ENCODE results near the gene COL5A3.

- no peak for TF ChIP-seq RAD21 (IDR thresholded peaks at IDR 0.05; ENCODE audit: low read depth)
- TF ChIP-seq, protein P1, sequence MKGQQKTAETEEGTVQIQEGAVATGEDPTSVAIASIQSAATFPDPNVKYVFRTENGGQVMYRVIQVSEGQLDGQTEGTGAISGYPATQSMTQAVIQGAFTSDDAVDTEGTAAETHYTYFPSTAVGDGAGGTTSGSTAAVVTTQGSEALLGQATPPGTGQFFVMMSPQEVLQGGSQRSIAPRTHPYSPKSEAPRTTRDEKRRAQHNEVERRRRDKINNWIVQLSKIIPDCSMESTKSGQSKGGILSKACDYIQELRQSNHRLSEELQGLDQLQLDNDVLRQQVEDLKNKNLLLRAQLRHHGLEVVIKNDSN (IDR thresholded peaks at IDR 0.05), result no peak
- no peak for TF ChIP-seq FOXM1 (IDR thresholded peaks at IDR 0.05; ENCODE audit: borderline replicate concordance, low read depth)
- TF ChIP-seq CEBPB (IDR thresholded peaks at IDR 0.05), result no peak
- no peak for TF ChIP-seq TCF12 (IDR thresholded peaks at IDR 0.05; ENCODE audit: low read depth)
- TF ChIP-seq, protein P2, sequence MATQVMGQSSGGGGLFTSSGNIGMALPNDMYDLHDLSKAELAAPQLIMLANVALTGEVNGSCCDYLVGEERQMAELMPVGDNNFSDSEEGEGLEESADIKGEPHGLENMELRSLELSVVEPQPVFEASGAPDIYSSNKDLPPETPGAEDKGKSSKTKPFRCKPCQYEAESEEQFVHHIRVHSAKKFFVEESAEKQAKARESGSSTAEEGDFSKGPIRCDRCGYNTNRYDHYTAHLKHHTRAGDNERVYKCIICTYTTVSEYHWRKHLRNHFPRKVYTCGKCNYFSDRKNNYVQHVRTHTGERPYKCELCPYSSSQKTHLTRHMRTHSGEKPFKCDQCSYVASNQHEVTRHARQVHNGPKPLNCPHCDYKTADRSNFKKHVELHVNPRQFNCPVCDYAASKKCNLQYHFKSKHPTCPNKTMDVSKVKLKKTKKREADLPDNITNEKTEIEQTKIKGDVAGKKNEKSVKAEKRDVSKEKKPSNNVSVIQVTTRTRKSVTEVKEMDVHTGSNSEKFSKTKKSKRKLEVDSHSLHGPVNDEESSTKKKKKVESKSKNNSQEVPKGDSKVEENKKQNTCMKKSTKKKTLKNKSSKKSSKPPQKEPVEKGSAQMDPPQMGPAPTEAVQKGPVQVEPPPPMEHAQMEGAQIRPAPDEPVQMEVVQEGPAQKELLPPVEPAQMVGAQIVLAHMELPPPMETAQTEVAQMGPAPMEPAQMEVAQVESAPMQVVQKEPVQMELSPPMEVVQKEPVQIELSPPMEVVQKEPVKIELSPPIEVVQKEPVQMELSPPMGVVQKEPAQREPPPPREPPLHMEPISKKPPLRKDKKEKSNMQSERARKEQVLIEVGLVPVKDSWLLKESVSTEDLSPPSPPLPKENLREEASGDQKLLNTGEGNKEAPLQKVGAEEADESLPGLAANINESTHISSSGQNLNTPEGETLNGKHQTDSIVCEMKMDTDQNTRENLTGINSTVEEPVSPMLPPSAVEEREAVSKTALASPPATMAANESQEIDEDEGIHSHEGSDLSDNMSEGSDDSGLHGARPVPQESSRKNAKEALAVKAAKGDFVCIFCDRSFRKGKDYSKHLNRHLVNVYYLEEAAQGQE (IDR thresholded peaks at IDR 0.05; ENCODE audit: low read depth), result no peak
- no peak for TF ChIP-seq YY1 (IDR thresholded peaks at IDR 0.05; ENCODE audit: low read depth)
- TF ChIP-seq EP300 (IDR thresholded peaks at IDR 0.05; ENCODE audit: borderline replicate concordance), result no peak
- TF ChIP-seq EGR1 (IDR thresholded peaks at IDR 0.05), result no peak
- no peak for TF ChIP-seq MAX (IDR thresholded peaks at IDR 0.05)
- TF ChIP-seq TEAD4 (IDR thresholded peaks at IDR 0.05), result no peak
- TF ChIP-seq ZBTB7A (IDR thresholded peaks at IDR 0.05; ENCODE audit: low read depth), result no peak
Observed at GRCh38 chr19:10043286-10043927, 33.1 kb upstream of the COL5A3 start.

Data from Ishikawa (cell line).